ENCODE results near the gene MSANTD2.

MSANTD2 gene

GRCh38 chr11:124821995-124822730 lies 22.0 kb upstream of the MSANTD2 start:
- no peak for DNase-seq (ENCODE audit: low read depth in 2 of 2, low spot score in 1 of 2)

DNA sequence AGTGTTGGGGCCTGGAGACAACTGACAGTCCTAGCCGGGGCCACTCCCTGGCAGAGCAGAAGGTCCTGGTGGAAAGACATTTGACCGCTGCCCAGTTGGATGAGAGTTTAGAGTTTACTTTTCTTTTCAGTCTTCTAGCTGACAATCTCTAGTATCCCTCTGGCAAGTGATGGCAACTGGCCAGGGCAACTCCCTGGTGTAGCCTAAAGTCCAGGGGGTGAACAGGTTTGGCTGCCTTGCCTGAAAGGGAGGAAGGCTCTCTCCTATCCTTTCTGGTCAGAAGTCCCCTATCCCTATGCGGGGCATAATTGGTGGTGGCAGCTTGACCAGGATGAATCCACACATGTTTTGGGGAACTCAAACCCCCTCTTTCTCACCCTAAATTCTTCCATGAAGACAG lies 16.8 kb upstream of the MSANTD2 start:
- no peak for DNase-seq (ENCODE audit: low read depth in 2 of 2, low spot score in 1 of 2)

DNA sequence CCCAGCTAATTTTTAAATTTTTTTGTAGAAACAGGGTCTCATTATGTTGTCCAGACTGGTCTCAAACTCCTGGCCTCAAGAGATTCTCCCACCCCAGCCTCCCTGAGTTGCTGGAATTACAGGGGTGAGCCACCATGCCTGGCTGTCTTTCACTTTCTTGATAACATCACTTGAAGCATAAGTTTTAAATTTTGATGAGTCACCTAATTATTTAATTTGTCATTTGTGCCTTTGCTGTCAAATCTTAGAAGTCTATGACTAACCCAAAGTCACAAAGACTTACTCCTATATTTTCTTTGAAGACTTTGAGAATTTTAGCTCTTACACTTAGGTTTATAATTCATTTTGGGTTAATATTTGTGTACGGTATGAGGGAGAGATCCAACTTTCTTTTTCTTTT lies 14.5 kb upstream of the MSANTD2 start:
- DNase-seq (ENCODE audit: low read depth in 2 of 2, low spot score in 1 of 2), result no peak

GRCh38 chr11:124812876-124813275 lies 12.7 kb upstream of the MSANTD2 start:
- DNase-seq (ENCODE audit: low read depth in 2 of 2, low spot score in 1 of 2), result no peak

DNA sequence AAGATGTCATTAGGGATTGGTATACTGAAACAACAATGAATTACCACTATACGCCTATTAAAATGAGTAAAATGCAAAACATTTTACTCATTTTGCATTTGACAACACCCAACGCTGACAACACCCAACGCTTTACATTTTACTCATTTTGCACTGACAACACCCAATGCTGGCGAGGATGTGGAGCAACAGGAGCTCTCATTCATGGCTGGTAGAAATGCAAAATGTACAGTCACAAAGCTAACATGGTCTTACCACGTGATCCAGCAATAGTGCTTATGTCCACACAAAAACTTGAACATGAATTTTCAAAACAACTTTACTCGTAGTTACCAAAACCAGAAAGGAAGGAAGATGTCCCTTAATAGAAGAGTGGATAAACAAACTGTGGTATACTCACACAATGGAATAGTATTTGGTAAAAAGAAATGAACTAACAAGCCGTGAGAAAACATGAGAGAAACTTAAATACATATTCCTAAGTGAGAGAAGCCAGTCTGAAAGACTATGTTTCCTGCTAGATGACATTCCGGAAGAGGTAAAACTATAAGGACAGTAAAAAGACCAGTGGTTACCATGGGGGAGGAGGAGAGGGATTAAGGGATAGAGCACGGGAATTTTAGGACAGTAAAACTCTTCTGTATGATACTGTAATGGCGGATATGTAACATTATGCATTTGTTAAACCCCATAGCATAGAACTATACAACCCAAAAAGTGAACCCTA lies 11.4 kb upstream of the MSANTD2 start:
- DNase-seq (ENCODE audit: low read depth in 2 of 2, low spot score in 1 of 2), result no peak

DNA sequence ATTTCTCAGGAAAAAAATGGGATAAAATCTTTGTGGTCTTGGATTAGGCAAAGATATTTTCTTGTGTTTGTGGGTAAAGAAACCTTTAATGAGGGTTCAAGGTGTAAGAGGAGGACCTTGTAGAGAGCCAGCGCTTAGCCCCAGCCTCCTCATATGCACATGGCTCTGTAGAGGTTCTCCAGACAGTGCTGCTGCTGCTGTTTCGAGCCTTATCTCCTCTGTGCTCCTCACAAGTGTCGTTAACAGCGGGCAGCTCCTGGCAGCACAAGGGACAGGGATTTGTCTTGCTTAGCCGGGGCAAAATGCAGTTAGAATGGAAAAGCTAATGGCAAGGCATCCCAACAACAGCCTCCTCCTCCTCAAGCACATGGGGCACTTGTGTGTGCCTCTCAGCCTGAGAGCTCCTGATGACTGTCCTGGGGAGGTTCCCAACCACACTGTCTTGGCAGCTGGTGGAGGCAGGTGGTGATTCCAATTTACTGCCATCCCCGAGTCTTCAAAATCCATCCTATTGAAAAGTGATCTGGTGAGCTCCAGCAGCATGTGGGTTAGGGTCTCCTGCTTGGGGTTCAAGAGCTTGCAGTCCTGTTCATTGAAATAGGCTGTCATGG lies 7.6 kb upstream of the MSANTD2 start:
- DNase-seq (ENCODE audit: low read depth in 2 of 2, low spot score in 1 of 2), result no peak

DNA sequence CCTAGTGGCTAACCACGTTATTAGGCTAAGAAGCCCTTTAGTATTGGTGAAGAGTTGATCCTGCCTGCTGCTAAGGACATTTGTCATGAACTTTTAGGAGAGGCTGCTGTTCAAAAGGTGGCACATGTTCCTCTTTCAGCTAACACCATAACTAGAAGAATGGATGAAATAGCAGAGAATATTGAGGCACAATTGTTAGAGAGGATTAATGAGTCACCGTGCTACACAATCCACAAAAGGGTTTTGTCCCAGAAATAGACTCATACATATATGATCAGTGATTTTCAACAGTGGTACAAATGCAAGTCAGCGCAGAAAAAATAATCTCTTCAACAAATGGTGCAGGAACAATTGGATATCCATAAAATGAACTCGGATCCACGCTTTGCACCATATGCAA lies 7.0 kb upstream of the MSANTD2 start:
- no peak for DNase-seq (ENCODE audit: low read depth in 2 of 2, low spot score in 1 of 2)

DNA sequence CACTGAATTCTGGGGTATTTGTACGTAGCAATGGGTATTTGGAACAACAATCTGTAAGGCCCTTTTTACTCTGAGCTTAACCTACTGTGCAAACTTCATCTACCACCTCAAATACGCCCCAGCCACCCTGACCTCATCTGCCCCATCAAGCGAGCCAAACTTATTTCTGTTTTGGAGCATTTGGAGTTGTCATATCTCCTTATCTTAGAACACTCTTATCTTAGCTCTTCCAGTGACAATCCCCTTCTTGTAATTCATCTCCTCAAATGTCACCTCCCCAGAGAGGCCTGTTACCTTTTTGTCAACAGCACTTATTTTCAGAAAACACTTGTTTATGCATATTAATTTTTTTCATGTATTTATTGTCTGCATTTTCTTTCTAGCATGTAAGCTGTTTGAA lies 4.7 kb upstream of the MSANTD2 start:
- no peak for DNase-seq (ENCODE audit: low read depth in 2 of 2, low spot score in 1 of 2)

DNA sequence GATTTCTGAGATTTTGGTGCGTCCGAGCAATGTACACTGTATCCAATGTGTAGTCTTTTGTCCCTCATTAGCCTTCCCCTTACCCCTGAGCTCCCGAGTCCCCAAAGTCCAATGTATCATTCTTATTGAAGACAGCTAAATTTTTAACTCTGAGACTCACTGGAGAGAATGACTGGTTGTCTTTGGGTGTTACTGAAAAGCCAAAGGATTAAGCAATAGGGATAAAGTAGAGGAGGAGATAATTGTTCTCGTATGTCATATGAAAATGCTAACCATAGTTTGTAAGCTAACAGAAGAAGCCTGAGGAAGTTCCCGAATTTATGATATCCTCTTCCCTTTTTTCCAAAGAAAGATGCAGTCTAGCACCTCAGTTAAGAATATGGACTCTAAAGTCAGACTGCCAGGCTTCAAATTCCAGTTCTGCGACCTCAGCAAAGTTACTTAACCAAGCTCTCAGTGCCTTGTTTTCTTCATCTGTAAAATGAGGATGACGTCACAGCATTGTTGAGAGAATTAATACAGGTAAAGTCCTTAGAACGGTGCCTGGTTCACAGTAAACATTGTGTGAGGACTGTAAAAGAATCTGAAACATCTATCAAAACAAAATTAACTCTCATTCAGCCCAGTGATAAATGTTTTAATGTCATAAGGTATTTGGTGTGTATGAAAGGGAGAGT lies 1.6 kb upstream of the MSANTD2 start:
- DNase-seq (ENCODE audit: low read depth in 2 of 2, low spot score in 1 of 2), result no peak

DNA sequence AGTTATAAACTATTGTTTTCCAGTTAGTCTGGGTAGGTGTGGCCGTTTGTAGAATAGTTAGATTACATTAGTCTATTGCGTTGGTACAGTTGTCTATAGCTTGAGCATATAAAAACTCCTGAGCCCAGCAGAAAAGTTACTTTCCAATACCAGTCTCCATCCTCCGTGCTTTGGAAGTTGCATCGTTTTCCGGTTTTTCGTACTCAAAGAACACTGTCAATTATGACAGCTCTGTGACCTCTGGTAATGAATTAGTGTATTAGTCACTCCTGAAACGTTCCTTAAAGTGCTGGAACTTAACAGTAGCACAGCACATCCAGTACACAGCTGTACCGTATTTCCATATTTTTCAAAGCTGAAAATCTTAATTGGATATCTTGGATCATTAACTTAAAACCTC lies 808 bp upstream of the MSANTD2 start:
- no peak for DNase-seq (ENCODE audit: low read depth in 2 of 2, low spot score in 1 of 2)

- DNase-seq (ENCODE audit: low read depth in 2 of 2, low spot score in 1 of 2), result no peak
Observed at GRCh38 chr11:124799348-124800225, 619 bp downstream of the MSANTD2 start.

DNA sequence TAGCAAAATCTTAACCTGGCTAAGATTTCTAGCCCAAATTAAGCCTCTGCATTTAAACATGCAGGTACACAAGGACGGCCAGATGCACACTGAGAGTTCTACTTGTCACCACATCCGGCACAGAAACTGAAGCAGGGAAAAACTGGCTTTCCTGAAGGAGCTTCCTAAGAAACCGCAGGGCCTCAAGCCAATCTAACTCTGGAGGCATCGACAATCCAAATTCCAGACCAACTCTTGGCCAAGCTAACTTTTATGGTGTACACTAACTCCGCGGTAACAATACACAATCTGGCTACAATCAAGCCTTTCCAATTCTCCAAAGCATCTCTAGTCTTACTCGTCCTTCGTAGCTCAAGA lies 1.2 kb downstream of the MSANTD2 start:
- no peak for DNase-seq (ENCODE audit: low read depth in 2 of 2, low spot score in 1 of 2)

DNA sequence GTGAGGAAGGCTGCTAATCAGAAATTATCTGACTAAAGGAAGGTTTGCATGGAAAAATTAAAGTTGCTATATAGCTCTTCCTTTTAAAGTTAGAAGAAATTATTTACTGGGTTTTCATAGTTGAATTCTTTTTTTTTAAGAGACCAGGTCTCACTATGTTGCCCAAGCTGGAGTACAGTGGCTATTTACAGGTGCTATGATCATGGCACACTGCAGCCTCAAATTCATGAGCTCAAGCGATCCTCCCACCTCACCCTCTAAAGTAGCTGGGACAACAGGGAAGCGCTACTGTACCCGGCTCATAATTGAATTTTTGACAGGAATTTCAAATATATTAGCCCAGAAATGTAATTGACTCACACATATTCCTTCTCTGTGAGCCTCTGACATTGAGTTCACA lies 3.9 kb downstream of the MSANTD2 start:
- no peak for DNase-seq (ENCODE audit: low read depth in 2 of 2, low spot score in 1 of 2)

DNA sequence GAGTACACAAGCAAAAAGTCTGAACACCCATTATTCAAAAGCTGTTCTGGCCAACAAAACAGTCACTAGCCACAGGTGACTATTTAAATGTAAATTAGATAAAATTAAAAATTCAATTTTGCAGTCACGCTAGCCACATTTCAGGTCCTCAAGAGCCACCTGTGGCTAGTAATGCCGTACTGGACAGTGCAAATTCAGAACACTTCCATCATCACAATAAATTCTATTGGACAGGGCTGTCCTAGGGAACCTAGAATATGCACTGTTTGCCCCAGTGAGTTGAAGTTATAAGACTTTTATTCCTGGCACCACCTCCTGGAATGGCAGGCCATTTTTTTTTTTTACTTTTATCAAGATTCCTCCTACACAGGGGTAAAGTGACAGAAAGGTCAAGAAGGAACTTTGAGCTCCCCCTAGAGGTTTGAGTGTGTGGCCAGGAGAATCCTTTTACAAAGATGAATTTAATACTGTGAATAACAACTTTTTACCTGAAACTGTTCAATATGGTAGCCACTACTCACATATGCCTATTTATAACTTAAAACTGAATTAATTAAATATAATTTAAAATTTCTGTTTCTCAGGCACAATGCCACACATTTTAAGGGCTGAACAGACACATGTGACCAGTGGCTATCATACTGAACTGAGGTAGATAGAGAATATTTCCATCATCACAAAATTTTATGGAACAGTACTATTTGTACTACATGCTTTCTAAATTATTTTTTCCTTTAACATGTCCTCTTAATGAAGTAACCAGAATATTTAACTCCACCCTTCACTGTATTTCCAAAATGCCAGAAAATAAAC lies 6.5 kb downstream of the MSANTD2 start:
- no peak for DNase-seq (ENCODE audit: low read depth in 2 of 2, low spot score in 1 of 2)

DNA sequence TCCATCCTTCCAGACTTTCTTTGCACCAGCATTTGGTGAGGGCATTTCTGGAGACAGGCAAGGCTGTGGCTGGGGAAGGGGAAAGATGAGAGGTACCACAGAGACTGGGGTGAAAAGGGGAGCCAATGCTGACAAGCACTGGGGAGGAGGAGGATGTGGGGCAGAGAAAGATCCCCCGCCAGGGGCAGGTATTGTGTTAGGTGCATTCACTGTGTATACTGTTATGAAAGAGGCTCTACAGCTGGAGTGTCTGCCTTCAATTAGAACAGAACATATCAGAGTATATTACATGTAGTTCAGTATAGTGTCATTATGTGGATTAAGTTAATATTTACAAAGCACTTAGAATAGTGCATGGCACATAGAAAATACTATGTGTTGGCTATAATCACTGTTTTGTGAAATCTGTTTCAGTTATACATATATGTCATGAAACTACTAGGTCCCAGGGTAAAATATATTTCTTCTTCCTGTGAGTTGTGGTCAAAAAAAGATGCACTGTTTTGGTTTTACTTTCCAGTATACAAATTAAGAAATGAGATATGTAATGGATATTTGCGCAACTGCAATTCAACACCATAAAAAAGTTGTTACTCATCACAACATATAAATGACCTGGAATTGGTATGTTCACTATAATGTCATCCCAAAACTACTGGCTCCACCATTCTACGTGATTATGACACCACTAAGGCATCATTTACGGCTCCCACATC lies 8.4 kb downstream of the MSANTD2 start:
- no peak for DNase-seq (ENCODE audit: low read depth in 2 of 2, low spot score in 1 of 2)

DNA sequence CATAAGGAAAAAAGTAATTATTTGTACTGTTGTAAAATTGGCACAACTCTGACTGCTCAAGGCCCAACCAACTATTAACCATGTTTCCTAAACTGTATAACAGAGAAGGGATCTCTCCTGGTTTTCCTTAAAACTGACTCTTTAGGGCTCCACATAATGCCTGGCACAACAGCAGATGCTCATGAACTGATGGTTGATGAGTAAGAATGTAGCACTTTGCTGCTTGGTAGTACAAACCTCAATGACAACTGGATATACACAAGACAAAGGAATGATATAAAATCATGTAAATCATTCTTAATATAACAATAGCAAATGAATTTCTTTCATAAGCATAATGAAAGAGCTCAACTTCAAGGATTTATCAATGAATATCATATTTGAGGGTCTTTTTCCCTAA lies 11.7 kb downstream of the MSANTD2 start:
- no peak for DNase-seq (ENCODE audit: low read depth in 2 of 2, low spot score in 1 of 2)

GRCh38 chr11:124784051-124784450 lies 16.2 kb downstream of the MSANTD2 start:
- DNase-seq (ENCODE audit: low read depth in 2 of 2, low spot score in 1 of 2), result no peak

DNA sequence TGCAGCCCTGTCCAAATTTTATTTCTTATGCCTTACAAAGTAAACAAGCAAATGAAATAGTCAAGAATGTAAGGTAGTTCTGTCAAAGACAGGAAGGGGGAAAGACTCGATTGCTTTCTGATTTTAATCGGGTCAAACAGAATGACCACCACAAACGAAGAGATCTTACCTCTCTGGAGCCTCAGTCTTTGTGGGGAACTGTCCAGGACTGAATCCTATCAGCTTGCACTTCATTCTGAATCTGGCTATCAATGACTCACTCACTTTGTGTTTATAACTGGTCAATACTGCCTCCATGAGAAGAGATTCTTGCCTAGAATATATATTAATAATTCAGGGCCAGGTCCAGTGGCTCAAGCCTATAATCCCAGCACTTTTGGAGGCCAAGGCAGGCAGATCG lies 17.2 kb downstream of the MSANTD2 start:
- no peak for DNase-seq (ENCODE audit: low read depth in 2 of 2, low spot score in 1 of 2)

DNA sequence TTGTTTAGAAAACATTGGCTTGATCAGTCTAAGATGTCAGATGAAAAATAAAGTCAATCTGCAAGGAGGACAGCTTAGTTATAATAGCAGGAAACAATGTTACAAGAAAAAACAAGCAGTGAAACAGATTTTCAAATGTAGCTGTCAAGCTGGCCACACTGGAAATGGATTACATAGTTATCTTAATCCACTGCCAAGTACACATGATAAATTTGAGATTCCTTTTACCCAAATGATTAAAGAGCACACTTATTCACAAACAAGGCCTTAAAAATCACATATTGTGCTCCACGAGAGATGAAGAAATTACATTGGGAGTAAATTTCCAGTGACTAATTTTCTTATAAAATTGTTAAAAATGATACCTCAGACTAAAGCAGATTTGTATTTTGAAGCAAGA lies 20.6 kb downstream of the MSANTD2 start:
- DNase-seq (ENCODE audit: low read depth in 2 of 2, low spot score in 1 of 2), result no peak

GRCh38 chr11:124778281-124778680 lies 21.9 kb downstream of the MSANTD2 start:
- no peak for DNase-seq (ENCODE audit: low read depth in 2 of 2, low spot score in 1 of 2)
